T-cell (primary cell): ENCODE data around the gene POU4F3. TPM values are rescaled to one million over a fixed set of nuclear protein-coding genes. Genes with fewer than 3 reads are reported as not detected.

Experiments
- ATAC-seq, 4 experiments: fragments of 200-7000 bp in 3 of 4; fragments of 150-1000 bp in 1 of 4; cut with Tn5 transposase; replicated peaks in 1 of 4; 1 replicate in 3 of 4; 2 replicates in 1 of 4; pipeline ENCODE4 v1.10.0; 2021; ENCODE audit warnings: moderate library complexity in 3 of 4, mild to moderate bottlenecking in 2 of 4, moderate number of reproducible peaks in 1 of 4
- CTCF ChIA-PET, 2 donors: fragments of 300-600 bp; sonication (Branson Sonifier 250); formaldehyde crosslinking; loops; one replicate each; lab custom pipeline; 2022; ENCODE audit warnings: antibody characterized with exemption in 2 of 2; lab: Charles Lee
- POLR2A ChIA-PET, 2 donors: fragments of 300-600 bp; sonication (Branson Sonifier 250); formaldehyde crosslinking; loops; one replicate each; lab custom pipeline; 2022; ENCODE audit warnings: antibody characterized with exemption in 2 of 2; lab: Charles Lee
- DNase-seq, 35 experiments: peaks; one replicate each; pipeline versions ENCODE4 v3.0.0 to v3.0.0-alpha.2; 2013 to 2023
- H3K27ac ChIP-seq: one replicate; pipeline ENCODE4 v1.5.1; 2013; ENCODE audit warnings: low read length
- H3K27me3 ChIP-seq, 2 experiments: replicated peaks in 1 of 2; 1 replicate in 1 of 2; 2 replicates in 1 of 2; pipeline versions ENCODE4 v1.6.1 to v1.7.0; 2013; ENCODE audit warnings: low read length in 1 of 2, mixed read lengths in 1 of 2; ENCODE audit not compliant: control insufficient read depth in 2 of 2, insufficient read depth in 2 of 2; ENCODE audit errors: extremely low read depth in 1 of 2
- H3K36me3 ChIP-seq, 2 donors: 1 replicate in 1 of 2; 2 replicates in 1 of 2; pipeline versions ENCODE4 v1.6.1 to v1.7.0; 2013; ENCODE audit warnings: low read length in 1 of 2; ENCODE audit not compliant: control insufficient read depth in 2 of 2, insufficient read depth in 1 of 2; ENCODE audit errors: extremely low read depth in 1 of 2
- H3K4me1 ChIP-seq, 2 experiments: 1 replicate in 1 of 2; 2 replicates in 1 of 2; pipeline versions ENCODE4 v1.6.1 to v1.7.0; 2013; ENCODE audit warnings: low read length in 2 of 2, mixed read lengths in 1 of 2; ENCODE audit not compliant: insufficient read depth in 2 of 2, control insufficient read depth in 1 of 2; ENCODE audit errors: extremely low read depth in 1 of 2
- H3K4me3 ChIP-seq, 2 donors: 1 replicate in 1 of 2; 2 replicates in 1 of 2; pipeline versions ENCODE4 v1.5.1 to v1.7.0; 2013; ENCODE audit warnings: mild to moderate bottlenecking in 2 of 2, low read length in 1 of 2, moderate library complexity in 1 of 2; ENCODE audit not compliant: control insufficient read depth in 1 of 2; ENCODE audit errors: extremely low read depth in 1 of 2
- H3K9me3 ChIP-seq: 2 replicates; pipeline ENCODE4 v1.7.0; 2013
- H3K27ac Mint-ChIP-seq, 2 donors: one replicate each; pipeline ENCODE4 v1.8.0; 2020 to 2021; ENCODE audit warnings: mild to moderate bottlenecking in 2 of 2, mixed read lengths in 2 of 2
- H3K27me3 Mint-ChIP-seq, 2 donors: one replicate each; pipeline ENCODE4 v1.8.0; 2021 to 2022; ENCODE audit warnings: mixed read lengths in 2 of 2
- H3K36me3 Mint-ChIP-seq: one replicate; pipeline ENCODE4 v1.8.0; 2021; ENCODE audit warnings: mixed read lengths
- H3K4me1 Mint-ChIP-seq, 3 donors: one replicate each; pipeline ENCODE4 v1.8.0; 2020 to 2022; ENCODE audit warnings: mixed read lengths in 3 of 3, mild to moderate bottlenecking in 1 of 3
- H3K4me3 Mint-ChIP-seq, 3 donors: one replicate each; pipeline ENCODE4 v1.8.0; 2020 to 2022; ENCODE audit warnings: mild to moderate bottlenecking in 3 of 3, mixed read lengths in 3 of 3, moderate library complexity in 3 of 3
- H3K9me3 Mint-ChIP-seq, 3 donors: one replicate each; pipeline ENCODE4 v1.8.0; 2020 to 2022; ENCODE audit warnings: mixed read lengths in 3 of 3
- WGBS: methylation state at CpG from one replicate; pipeline ENCODE4 v1.1.5; 2013; ENCODE audit warnings: missing lambda C conversion rate; ENCODE audit not compliant: insufficient coverage; 5-methylcytosine and 5-hydroxymethylcytosine counted together
- total RNA-seq, 35 experiments: library from RNA in 6 of 35; stranded (reverse) in 6 of 35; fragments of 120-200 nt in 1 of 35; gene quantifications; one replicate each; pipeline versions ENCODE4 v1.2.1 to v1.2.4 and lab custom pipeline; 2013 to 2026

Gene POU4F3
- total RNA-seq, 5 donors from 2014 or later (not counting 1 experiment from before 2014, with no cell fraction given): 0.10 to 0.19 TPM; not detected in 3

DNA sequence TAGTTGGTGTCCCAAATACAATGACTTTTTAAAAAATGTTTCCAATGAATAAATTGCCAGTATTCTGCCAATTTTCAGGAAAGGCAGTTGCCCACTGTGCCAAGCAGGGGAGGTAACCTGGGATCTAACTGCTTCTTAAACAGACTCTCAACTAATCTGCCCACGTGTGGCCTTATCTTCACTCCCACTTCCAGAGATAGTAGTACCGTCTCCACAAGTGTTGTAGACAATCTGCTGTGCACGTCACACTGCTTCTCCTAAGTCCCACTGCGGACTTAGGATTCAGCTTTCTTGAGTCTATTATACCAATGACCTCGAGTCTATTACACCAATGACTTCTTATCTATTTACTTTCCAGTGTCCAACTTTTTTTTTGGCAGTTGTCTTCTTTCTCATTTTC lies 21.2 kb downstream of the POU4F3 start:
- no peak overlapping the region for H3K4me3 ChIP-seq
- H3K27ac ChIP-seq: no peak overlapping the region
- H3K9me3 Mint-ChIP-seq: no peaks in the 10 kb centered on the region
- ChIA-PET POLR2A (no interaction called here), CTCF (no interaction called here)
- no peaks in the 10 kb centered on the region for H3K36me3 Mint-ChIP-seq
- WGBS: 66% methylated on average over 3 of the region's 5 CpGs
- H3K36me3 ChIP-seq: no peaks in the 10 kb centered on the region
- DNase-seq (no peak), ATAC-seq (no peak)
- H3K27me3 ChIP-seq: peaks cover 0 to 18% of the 10 kb centered on the region in 2 experiments
- H3K4me1 Mint-ChIP-seq: no peaks in the 10 kb centered on the region
- H3K4me3 Mint-ChIP-seq: no peak overlapping the region
- H3K9me3 ChIP-seq: no peaks in the 10 kb centered on the region
- no peaks in the 10 kb centered on the region for H3K4me1 ChIP-seq
- no peak overlapping the region for H3K27ac Mint-ChIP-seq
- peaks cover 23 to 29% of the 10 kb centered on the region in 2 donors for H3K27me3 Mint-ChIP-seq

DNA sequence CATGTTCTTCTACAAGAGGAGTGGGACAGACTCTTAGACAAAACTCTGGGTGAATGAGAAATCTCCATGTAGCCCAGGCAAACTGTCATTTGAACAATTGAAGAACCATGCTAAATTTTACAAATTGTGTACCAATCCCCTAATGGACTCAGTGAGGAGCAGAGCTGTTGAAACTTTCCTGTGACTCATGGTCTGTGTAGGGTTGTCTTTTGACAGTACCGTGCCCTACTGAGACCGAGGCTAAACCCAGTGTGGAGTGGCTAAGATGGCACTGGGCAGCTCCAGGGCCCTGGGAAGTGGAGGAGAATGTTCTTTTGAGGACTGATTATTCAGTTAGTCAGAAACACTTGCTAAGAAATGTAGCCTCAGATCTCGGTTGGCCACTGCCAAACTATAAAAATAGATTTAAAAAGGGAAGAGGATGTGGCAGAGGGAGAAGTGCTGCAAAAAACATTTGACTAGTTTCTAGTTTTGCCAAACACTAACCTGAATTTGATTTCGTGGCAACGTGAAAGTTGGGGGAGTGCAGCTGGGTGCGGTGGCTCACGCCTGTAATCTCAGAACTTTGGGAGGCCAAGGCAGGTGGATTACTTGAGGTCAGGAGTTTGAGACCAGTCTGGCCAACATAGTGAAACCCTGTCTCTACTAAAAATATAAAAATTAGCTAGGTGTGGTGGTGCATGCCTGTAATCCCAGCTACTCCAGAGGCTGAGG lies 24.7 kb downstream of the POU4F3 start:
- no peaks in the 10 kb centered on the region for H3K9me3 ChIP-seq
- Mint-ChIP-seq H3K4me1 (no peaks in the 10 kb centered on the region), H3K27ac (no peak overlapping the region), H3K27me3 (peaks cover 43 to 44% of the 10 kb centered on the region in 2 donors), H3K36me3 (no peaks in the 10 kb centered on the region), H3K4me3 (no peak overlapping the region), H3K9me3 (no peaks in the 10 kb centered on the region)
- no peaks in the 10 kb centered on the region for H3K4me1 ChIP-seq
- CTCF ChIA-PET: no interaction called here
- WGBS: 23% methylated on average over 3 of the region's 7 CpGs
- POLR2A ChIA-PET: no interaction called here
- H3K4me3 ChIP-seq: no peak overlapping the region
- H3K27me3 ChIP-seq: peaks cover 0 to 26% of the 10 kb centered on the region in 2 experiments
- H3K27ac ChIP-seq: no peak overlapping the region
- H3K36me3 ChIP-seq: no peaks in the 10 kb centered on the region
- DNase-seq: no peak
- ATAC-seq: no peak

DNA sequence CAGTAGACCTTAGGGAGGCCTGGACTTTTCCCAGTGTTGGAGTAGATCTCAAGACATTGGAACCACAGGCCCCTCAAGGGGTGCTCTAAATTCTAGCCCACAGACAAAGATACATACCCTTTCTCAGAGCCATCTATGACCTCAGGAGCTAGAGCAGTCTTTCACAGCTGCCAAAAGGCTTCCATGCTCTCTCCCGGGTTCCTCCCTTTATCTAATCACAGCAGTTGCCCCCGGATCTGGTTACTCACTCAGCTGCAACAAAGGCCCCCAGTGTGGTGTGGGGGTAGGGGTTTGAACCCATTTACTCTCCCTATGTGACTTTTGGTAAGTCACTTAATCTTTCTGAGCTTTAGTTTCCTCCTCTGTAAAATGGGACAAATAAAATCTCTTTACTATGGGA lies 27.0 kb downstream of the POU4F3 start:
- H3K27me3 Mint-ChIP-seq: peaks cover 38 to 51% of the 10 kb centered on the region in 2 donors
- DNase-seq: no peak
- CTCF ChIA-PET: no interaction called here
- Histone ChIP-seq H3K27me3 (peaks cover 0 to 26% of the 10 kb centered on the region in 2 experiments), H3K27ac (no peak overlapping the region), H3K4me1 (no peaks in the 10 kb centered on the region), H3K4me3 (no peak overlapping the region), H3K9me3 (no peaks in the 10 kb centered on the region), H3K36me3 (no peaks in the 10 kb centered on the region)
- POLR2A ChIA-PET: no interaction called here
- no peaks in the 10 kb centered on the region for H3K4me1 Mint-ChIP-seq
- ATAC-seq: no peak
- H3K27ac Mint-ChIP-seq: no peak overlapping the region
- H3K9me3 Mint-ChIP-seq: no peaks in the 10 kb centered on the region
- H3K36me3 Mint-ChIP-seq: no peaks in the 10 kb centered on the region
- H3K4me3 Mint-ChIP-seq: no peak overlapping the region
- WGBS: no CpG with 5 or more reads among the region's 2 CpGs

DNA sequence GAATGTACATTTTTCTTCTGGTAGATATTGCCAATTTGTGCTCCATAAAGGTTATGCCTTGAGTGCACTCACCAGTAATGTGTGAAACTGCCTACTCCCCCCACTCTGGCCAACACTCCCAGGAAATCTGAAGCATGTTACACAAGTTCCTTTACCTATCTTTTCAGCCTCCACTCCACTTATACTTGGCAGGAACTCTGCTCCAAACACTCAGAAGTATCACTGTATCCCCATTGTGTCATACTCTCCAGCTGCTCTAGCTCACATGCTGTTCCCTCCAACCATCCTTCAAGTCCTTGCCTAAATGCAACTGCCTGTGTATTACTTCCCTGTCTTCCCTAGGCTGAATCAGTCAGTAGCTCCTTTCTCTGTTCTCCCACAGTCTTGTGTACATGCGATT lies 28.3 kb downstream of the POU4F3 start:
- ChIA-PET POLR2A (no interaction called here), CTCF (interaction anchor here in 1 of 2 donors (1.5 kb wide), 1 partner anchor 10 kb away, joined by 4 read pairs; no protein-coding TSS in a partner anchor)
- H3K27ac ChIP-seq: no peak overlapping the region
- peaks cover 0 to 26% of the 10 kb centered on the region in 2 experiments for H3K27me3 ChIP-seq
- no peak overlapping the region for H3K27ac Mint-ChIP-seq
- no peaks in the 10 kb centered on the region for H3K9me3 ChIP-seq
- no peaks in the 10 kb centered on the region for H3K4me1 Mint-ChIP-seq
- H3K27me3 Mint-ChIP-seq: peaks cover 38 to 48% of the 10 kb centered on the region in 2 donors
- H3K9me3 Mint-ChIP-seq: no peaks in the 10 kb centered on the region
- H3K4me3 ChIP-seq: no peak overlapping the region
- no CpG with 5 or more reads among the region's 1 CpG for WGBS
- ATAC-seq (no peak), DNase-seq (no peak)
- H3K4me3 Mint-ChIP-seq: no peak overlapping the region
- no peaks in the 10 kb centered on the region for H3K36me3 Mint-ChIP-seq
- H3K36me3 ChIP-seq: no peaks in the 10 kb centered on the region
- H3K4me1 ChIP-seq: no peaks in the 10 kb centered on the region

DNA sequence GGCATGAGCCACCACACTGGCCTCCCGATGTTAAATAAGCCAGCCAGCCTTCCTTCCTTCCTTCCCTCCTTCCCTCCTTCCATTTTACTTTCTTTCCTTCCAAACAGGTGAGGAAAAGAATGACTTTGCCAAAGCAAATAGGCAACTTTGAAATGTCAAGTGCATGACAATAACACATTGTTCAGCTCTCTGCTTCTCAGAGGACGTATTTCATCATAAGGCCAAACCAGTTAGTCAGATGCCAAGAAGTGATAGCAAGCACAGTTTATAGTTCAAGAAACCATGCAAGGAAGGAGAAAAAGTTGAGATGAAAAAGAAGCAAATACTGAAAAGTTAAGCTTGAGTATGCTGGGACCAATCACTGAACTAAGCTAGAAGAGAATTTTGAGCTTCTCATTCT lies 29.5 kb downstream of the POU4F3 start:
- H3K4me3 ChIP-seq: no peak overlapping the region
- DNase-seq (no peak), ATAC-seq (no peak)
- peaks cover 33 to 44% of the 10 kb centered on the region in 2 donors for H3K27me3 Mint-ChIP-seq
- H3K36me3 Mint-ChIP-seq: no peaks in the 10 kb centered on the region
- no peaks in the 10 kb centered on the region for H3K4me1 Mint-ChIP-seq
- CTCF ChIA-PET: interaction anchor here in 1 of 2 donors (1.0 kb wide), 1 partner anchor 17 kb away, joined by 3 read pairs; no protein-coding TSS in a partner anchor
- H3K27ac Mint-ChIP-seq: no peak overlapping the region
- H3K9me3 Mint-ChIP-seq: no peaks in the 10 kb centered on the region
- no peaks in the 10 kb centered on the region for H3K9me3 ChIP-seq
- no peaks in the 10 kb centered on the region for H3K4me1 ChIP-seq
- no peaks in the 10 kb centered on the region for H3K36me3 ChIP-seq
- WGBS: no CpG with 5 or more reads among the region's 2 CpGs
- H3K27me3 ChIP-seq: peaks cover 0 to 26% of the 10 kb centered on the region in 2 experiments
- no peak overlapping the region for H3K27ac ChIP-seq
- POLR2A ChIA-PET: no interaction called here
- H3K4me3 Mint-ChIP-seq: no peak overlapping the region

DNA sequence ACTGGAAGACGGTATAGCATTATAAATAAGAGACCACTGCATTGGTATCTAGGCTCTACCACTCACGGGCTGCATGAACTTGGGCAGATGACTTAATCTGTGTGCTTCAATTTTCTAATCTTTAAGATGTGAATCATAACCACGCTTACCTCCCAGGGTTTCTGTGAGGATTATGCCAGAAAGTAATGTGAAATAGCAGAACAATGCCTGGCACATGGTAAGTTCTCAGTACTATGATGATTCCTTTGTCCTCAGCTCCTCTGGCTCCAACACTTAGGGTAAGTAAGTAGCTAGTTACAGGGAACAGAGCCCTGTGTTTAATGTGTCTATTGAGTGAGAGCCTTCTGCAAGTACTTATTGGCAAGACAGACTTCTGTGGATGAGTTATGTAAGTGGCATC lies 31.1 kb downstream of the POU4F3 start:
- no peaks in the 10 kb centered on the region for H3K36me3 ChIP-seq
- ATAC-seq (no peak), DNase-seq (no peak)
- H3K27ac Mint-ChIP-seq: no peak overlapping the region
- no peak overlapping the region for H3K27ac ChIP-seq
- H3K36me3 Mint-ChIP-seq: no peaks in the 10 kb centered on the region
- peaks cover 0 to 15% of the 10 kb centered on the region in 2 experiments for H3K27me3 ChIP-seq
- no peaks in the 10 kb centered on the region for H3K9me3 Mint-ChIP-seq
- H3K4me3 ChIP-seq: no peak overlapping the region
- H3K9me3 ChIP-seq: no peaks in the 10 kb centered on the region
- H3K27me3 Mint-ChIP-seq: peaks cover 29 to 40% of the 10 kb centered on the region in 2 donors
- no peak overlapping the region for H3K4me3 Mint-ChIP-seq
- CTCF ChIA-PET: no interaction called here
- no peaks in the 10 kb centered on the region for H3K4me1 Mint-ChIP-seq
- WGBS: no CpG with 5 or more reads among the region's 3 CpGs
- H3K4me1 ChIP-seq: no peaks in the 10 kb centered on the region
- POLR2A ChIA-PET: no interaction called here
